ENCODE results near the gene HLA-B. TPM values are rescaled to one million over a fixed set of nuclear protein-coding genes. Genes with fewer than 3 reads are reported as not detected.
"Not testable (repeated sequence)": the region's sequence is repeated elsewhere in the genome, so short reads cannot be mapped to it uniquely, and the experiment has no call there.

Gene HLA-B
- total RNA-seq (1,474 TPM), polyA plus RNA-seq (2,173 TPM)
- long read RNA-seq, donor 1, transcript HLA-B-249 (8 exons, 1,547 nt), result major isoform, 13 of 16 reads
- long read RNA-seq, donor 1, partial matches to known transcripts, result 0 of 16 reads
- long read RNA-seq, donor 1, other reads (novel, unspliced or antisense), result 0 of 16 reads
- long read RNA-seq, donor 2, result 0 reads
- long read RNA-seq, donor 3, transcript HLA-B-249 (8 exons, 1,547 nt), result major isoform, 241 of 435 reads
- long read RNA-seq, donor 3, transcript HLA-B-254 (3 exons, 917 nt), result minor isoform, 11 of 435 reads
- long read RNA-seq, donor 3, transcript HLA-B-253 (2 exons, 753 nt), result minor isoform, 24 of 435 reads
- long read RNA-seq, donor 3, partial matches to known transcripts, result 130 of 435 reads
- long read RNA-seq, donor 3, other reads (novel, unspliced or antisense), result 24 of 435 reads
- long read RNA-seq, donor 4, transcript HLA-B-249 (8 exons, 1,547 nt), result major isoform, 165 of 291 reads
- long read RNA-seq, donor 4, transcript HLA-B-253 (2 exons, 753 nt), result minor isoform, 26 of 291 reads
- long read RNA-seq, donor 4, transcript HLA-B-254 (3 exons, 917 nt), result minor isoform, 6 of 291 reads
- long read RNA-seq, donor 4, partial matches to known transcripts, result 92 of 291 reads
- long read RNA-seq, donor 4, other reads (novel, unspliced or antisense), result 0 of 291 reads
- long read RNA-seq, donor 5, transcript HLA-B-252 (2 exons, 1,139 nt), result minor isoform, 6 of 1,264 reads
- long read RNA-seq, donor 5, transcript HLA-B-254 (3 exons, 917 nt), result minor isoform, 48 of 1,264 reads
- long read RNA-seq, donor 5, transcript HLA-B-249 (8 exons, 1,547 nt), result major isoform, 592 of 1,264 reads
- long read RNA-seq, donor 5, transcript HLA-B-253 (2 exons, 753 nt), result minor isoform, 69 of 1,264 reads
- long read RNA-seq, donor 5, partial matches to known transcripts, result 339 of 1,264 reads
- long read RNA-seq, donor 5, other reads (novel, unspliced or antisense), result 209 of 1,264 reads
- long read RNA-seq, donor 6, transcript HLA-B-249 (8 exons, 1,547 nt), result major isoform, 211 of 367 reads
- long read RNA-seq, donor 6, transcript HLA-B-254 (3 exons, 917 nt), result minor isoform, 13 of 367 reads
- long read RNA-seq, donor 6, transcript HLA-B-253 (2 exons, 753 nt), result minor isoform, 19 of 367 reads
- long read RNA-seq, donor 6, partial matches to known transcripts, result 98 of 367 reads
- long read RNA-seq, donor 6, other reads (novel, unspliced or antisense), result 22 of 367 reads
- long read RNA-seq, donor 7, transcript HLA-B-249 (8 exons, 1,547 nt), result major isoform, 95 of 256 reads
- long read RNA-seq, donor 7, transcript HLA-B-253 (2 exons, 753 nt), result minor isoform, 17 of 256 reads
- long read RNA-seq, donor 7, transcript HLA-B-254 (3 exons, 917 nt), result minor isoform, 11 of 256 reads
- long read RNA-seq, donor 7, partial matches to known transcripts, result 127 of 256 reads
- long read RNA-seq, donor 7, other reads (novel, unspliced or antisense), result 0 of 256 reads
- long read RNA-seq, donor 8, transcript HLA-B-249 (8 exons, 1,547 nt), result major isoform, 178 of 236 reads
- long read RNA-seq, donor 8, partial matches to known transcripts, result 39 of 236 reads
- long read RNA-seq, donor 8, other reads (novel, unspliced or antisense), result 13 of 236 reads
- long read RNA-seq, donor 9, transcript HLA-B-249 (8 exons, 1,547 nt), result major isoform, 93 of 216 reads
- long read RNA-seq, donor 9, partial matches to known transcripts, result 110 of 216 reads
- long read RNA-seq, donor 9, other reads (novel, unspliced or antisense), result 6 of 216 reads
- long read RNA-seq, donor 10, transcript HLA-B-254 (3 exons, 917 nt), result minor isoform, 7 of 276 reads
- long read RNA-seq, donor 10, transcript HLA-B-249 (8 exons, 1,547 nt), result major isoform, 181 of 276 reads
- long read RNA-seq, donor 10, partial matches to known transcripts, result 76 of 276 reads
- long read RNA-seq, donor 10, other reads (novel, unspliced or antisense), result 6 of 276 reads

- Histone ChIP-seq H3K36me3 (ENCODE audit: control insufficient read depth in 2 of 2, insufficient read depth in 2 of 2, low read length in 1 of 2) (peaks cover 17% of the 10 kb centered on the region in 2 donors), H3K27me3 (ENCODE audit: control insufficient read depth in 2 of 2, insufficient read depth in 1 of 2, low read length in 1 of 2) (peaks cover 5 to 22% of the 10 kb centered on the region in 2 donors), H3K9me3 (ENCODE audit: control insufficient read depth in 2 of 2, insufficient read depth in 1 of 2, low read length in 1 of 2) (no peaks in the 10 kb centered on the region), H3K27ac (ENCODE audit: low read depth in 1 of 2, low read length in 1 of 2) (peak within 1 kb of the TSS; percentile 72 to 96), H3K4me1 (ENCODE audit: control insufficient read depth in 2 of 2, insufficient read depth in 2 of 2, low read length in 2 of 2) (peaks cover 0 to 10% of the 10 kb centered on the region in 2 donors), H3K4me3 (ENCODE audit: low read length in 2 of 2) (peak within 1 kb of the TSS; percentile 60 to 71)
- under 1% methylated on average over 39 of the region's 39 CpGs for WGBS
- peak; percentile 56 to 91 (median 77) for DNase-seq (ENCODE audit: low read depth in 6 of 9, low spot score in 9 of 9)
Measured at GRCh38 chr6:31356946-31357466, at the start of gene HLA-B. HLA-B (minus strand) TSS chr6:31357179; CDS start chr6:31357158, 21 bp downstream.

- Histone ChIP-seq H3K36me3 (ENCODE audit: control insufficient read depth in 2 of 2, insufficient read depth in 2 of 2, low read length in 1 of 2) (peaks cover 2 to 4% of the 10 kb centered on the region in 2 donors), H3K27ac (ENCODE audit: low read depth in 1 of 2, low read length in 1 of 2) (no peak overlapping the region), H3K9me3 (ENCODE audit: control insufficient read depth in 2 of 2, insufficient read depth in 1 of 2, low read length in 1 of 2) (no peaks in the 10 kb centered on the region), H3K4me3 (ENCODE audit: low read length in 2 of 2) (no peak overlapping the region), H3K4me1 (ENCODE audit: control insufficient read depth in 2 of 2, insufficient read depth in 2 of 2, low read length in 2 of 2) (peaks cover 0 to 32% of the 10 kb centered on the region in 2 donors), H3K27me3 (ENCODE audit: control insufficient read depth in 2 of 2, insufficient read depth in 1 of 2, low read length in 1 of 2) (peaks cover 0 to 25% of the 10 kb centered on the region in 2 donors)
- no peak for DNase-seq (ENCODE audit: low read depth in 6 of 9, low spot score in 9 of 9)
- 88% methylated on average over 5 of the region's 5 CpGs for WGBS
Measured at GRCh38 chr6:31405996-31406395, 49.0 kb upstream of the HLA-B start.

GRCh38 chr6:31404061-31404364, 47.0 kb upstream of the HLA-B start:
- 43% methylated on average over 13 of the region's 13 CpGs for WGBS
- H3K9me3 ChIP-seq (ENCODE audit: control insufficient read depth in 2 of 2, insufficient read depth in 1 of 2, low read length in 1 of 2); H3K36me3 ChIP-seq (ENCODE audit: control insufficient read depth in 2 of 2, insufficient read depth in 2 of 2, low read length in 1 of 2); H3K27ac ChIP-seq (ENCODE audit: low read depth in 1 of 2, low read length in 1 of 2); DNase-seq (ENCODE audit: low read depth in 6 of 9, low spot score in 9 of 9): not testable (repeated sequence)
- Histone ChIP-seq H3K4me3 (ENCODE audit: low read length in 2 of 2) (peak overlapping the region; percentile 55 to 62), H3K27me3 (ENCODE audit: control insufficient read depth in 2 of 2, insufficient read depth in 1 of 2, low read length in 1 of 2) (peaks cover 0 to 33% of the 10 kb centered on the region in 2 donors), H3K4me1 (ENCODE audit: control insufficient read depth in 2 of 2, insufficient read depth in 2 of 2, low read length in 2 of 2) (peaks cover 0 to 45% of the 10 kb centered on the region in 2 donors)

- H3K4me3 ChIP-seq (ENCODE audit: low read length in 2 of 2), result peak within 1 kb of the TSS; percentile 55 to 62
- peaks cover 0 to 5% of the 10 kb centered on the region in 2 donors for H3K9me3 ChIP-seq (ENCODE audit: control insufficient read depth in 2 of 2, insufficient read depth in 1 of 2, low read length in 1 of 2)
- H3K4me1 ChIP-seq (ENCODE audit: control insufficient read depth in 2 of 2, insufficient read depth in 2 of 2, low read length in 2 of 2), result peaks cover 0 to 45% of the 10 kb centered on the region in 2 donors
- no peaks in the 10 kb centered on the region for H3K36me3 ChIP-seq (ENCODE audit: control insufficient read depth in 2 of 2, insufficient read depth in 2 of 2, low read length in 1 of 2)
- WGBS, result 1% methylated on average over 58 of the region's 58 CpGs
- H3K27ac ChIP-seq (ENCODE audit: low read depth in 1 of 2, low read length in 1 of 2), result peak within 1 kb of the TSS in 1 of 2 donors; percentile 56
- DNase-seq (ENCODE audit: low read depth in 6 of 9, low spot score in 9 of 9), result peak in 6 of 9 donors; percentile 24 to 68 (median 38)
- peaks cover 0 to 33% of the 10 kb centered on the region in 2 donors for H3K27me3 ChIP-seq (ENCODE audit: control insufficient read depth in 2 of 2, insufficient read depth in 1 of 2, low read length in 1 of 2)
Measured at GRCh38 chr6:31403283-31404060, 46.5 kb upstream of the HLA-B start, which contains the start of gene MICA. MICA (plus strand) TSS chr6:31403595; CDS start chr6:31403633, 38 bp downstream.

GRCh38 chr6:31402324-31403282, 45.6 kb upstream of the HLA-B start:
- WGBS, result 6% methylated on average over 27 of the region's 27 CpGs
- DNase-seq (ENCODE audit: low read depth in 6 of 9, low spot score in 9 of 9), result peak in 2 of 9 donors; percentile 5 to 34
- Histone ChIP-seq H3K4me1 (ENCODE audit: control insufficient read depth in 2 of 2, insufficient read depth in 2 of 2, low read length in 2 of 2) (peaks cover 0 to 45% of the 10 kb centered on the region in 2 donors), H3K4me3 (ENCODE audit: low read length in 2 of 2) (peak overlapping the region; percentile 55 to 62), H3K36me3 (ENCODE audit: control insufficient read depth in 2 of 2, insufficient read depth in 2 of 2, low read length in 1 of 2) (no peaks in the 10 kb centered on the region), H3K27me3 (ENCODE audit: control insufficient read depth in 2 of 2, insufficient read depth in 1 of 2, low read length in 1 of 2) (peaks cover 0 to 33% of the 10 kb centered on the region in 2 donors), H3K27ac (ENCODE audit: low read depth in 1 of 2, low read length in 1 of 2) (peak overlapping the region in 1 of 2 donors; percentile 56), H3K9me3 (ENCODE audit: control insufficient read depth in 2 of 2, insufficient read depth in 1 of 2, low read length in 1 of 2) (peaks cover 0 to 11% of the 10 kb centered on the region in 2 donors)

GRCh38 chr6:31401403-31401802, 44.4 kb upstream of the HLA-B start:
- Histone ChIP-seq H3K27me3 (ENCODE audit: control insufficient read depth in 2 of 2, insufficient read depth in 1 of 2, low read length in 1 of 2) (peaks cover 0 to 33% of the 10 kb centered on the region in 2 donors), H3K36me3 (ENCODE audit: control insufficient read depth in 2 of 2, insufficient read depth in 2 of 2, low read length in 1 of 2) (no peaks in the 10 kb centered on the region), H3K9me3 (ENCODE audit: control insufficient read depth in 2 of 2, insufficient read depth in 1 of 2, low read length in 1 of 2) (peaks cover 0 to 11% of the 10 kb centered on the region in 2 donors), H3K27ac (ENCODE audit: low read depth in 1 of 2, low read length in 1 of 2) (no peak overlapping the region), H3K4me3 (ENCODE audit: low read length in 2 of 2) (peak overlapping the region; percentile 69 to 85), H3K4me1 (ENCODE audit: control insufficient read depth in 2 of 2, insufficient read depth in 2 of 2, low read length in 2 of 2) (peaks cover 0 to 45% of the 10 kb centered on the region in 2 donors)
- DNase-seq (ENCODE audit: low read depth in 6 of 9, low spot score in 9 of 9), result peak in 1 of 9 donors; percentile 19
- WGBS, result 55% methylated on average over 4 of the region's 4 CpGs
